GM10248 (cell line): ENCODE data around the gene CEP170B.
"Not testable (repeated sequence)": the region's sequence is repeated elsewhere in the genome, so short reads cannot be mapped to it uniquely, and the experiment has no call there.

Experiments
- CTCF ChIA-PET: fragments of 300-600 bp; sonication (Branson Sonifier 250); formaldehyde crosslinking; extraction: SDS; loops from one replicate; lab custom pipeline; 2021; ENCODE audit warnings: antibody characterized with exemption; lab: Yijun Ruan, JAX
- POLR2A ChIA-PET: fragments of 350-650 bp; sonication (Branson Sonifier 250); formaldehyde crosslinking; extraction: SDS; loops from one replicate; lab custom pipeline; 2020; ENCODE audit warnings: antibody characterized with exemption; lab: Yijun Ruan, JAX
- DNase-seq: peaks from one replicate; pipeline ENCODE4 v3.0.0; 2012; ENCODE audit errors: extremely low spot score
- TF ChIP-seq, protein P1 (sequence below): IDR thresholded peaks from 2 replicates; pipeline ENCODE4 v1.5.1; 2012; ENCODE audit warnings: mild to moderate bottlenecking, low read depth; ENCODE audit errors: extremely low read depth, missing control alignments, control extremely low read depth

CEP170B gene

DNA sequence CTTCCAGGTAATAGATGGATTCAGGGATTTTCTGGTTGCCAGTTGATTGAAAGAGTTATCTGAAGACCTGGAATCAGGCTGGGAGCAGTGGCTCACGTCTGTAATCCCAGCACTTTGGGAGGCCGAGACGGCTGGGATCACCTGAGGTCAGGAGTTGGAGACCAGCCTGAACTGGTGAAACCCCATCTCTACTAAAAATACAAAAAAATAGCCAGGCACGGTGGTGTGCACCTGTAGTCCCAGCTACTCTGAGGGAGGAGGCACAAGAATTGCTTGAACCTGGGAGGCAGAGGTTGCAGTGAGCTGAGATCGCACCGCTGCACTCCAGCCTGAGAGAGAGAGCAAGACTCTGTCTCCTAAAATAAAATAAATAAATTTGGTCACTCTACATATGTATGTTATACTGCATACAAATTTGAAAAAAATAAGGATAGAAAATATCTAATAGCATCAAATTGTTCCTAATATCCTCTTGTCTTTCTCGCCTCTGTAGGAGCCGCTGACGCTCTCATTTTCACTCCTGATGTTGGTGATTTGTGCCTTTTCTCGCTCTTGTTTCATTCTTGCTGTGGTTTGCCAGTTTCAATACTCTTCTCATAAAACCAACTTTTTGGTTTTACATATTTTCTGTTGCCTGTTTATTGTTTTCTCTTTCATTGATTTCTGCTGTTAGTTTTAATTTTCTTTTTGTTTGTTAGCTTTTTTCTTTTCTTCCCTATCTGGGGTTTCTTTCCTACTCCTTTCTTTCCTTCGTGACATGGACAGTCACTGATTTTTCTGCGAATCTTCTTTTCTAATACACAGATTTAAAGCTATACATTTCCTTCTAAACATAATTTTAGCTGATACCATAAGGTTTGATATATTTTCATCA, 35.8 kb downstream of the CEP170B start:
- TF ChIP-seq, protein P1, sequence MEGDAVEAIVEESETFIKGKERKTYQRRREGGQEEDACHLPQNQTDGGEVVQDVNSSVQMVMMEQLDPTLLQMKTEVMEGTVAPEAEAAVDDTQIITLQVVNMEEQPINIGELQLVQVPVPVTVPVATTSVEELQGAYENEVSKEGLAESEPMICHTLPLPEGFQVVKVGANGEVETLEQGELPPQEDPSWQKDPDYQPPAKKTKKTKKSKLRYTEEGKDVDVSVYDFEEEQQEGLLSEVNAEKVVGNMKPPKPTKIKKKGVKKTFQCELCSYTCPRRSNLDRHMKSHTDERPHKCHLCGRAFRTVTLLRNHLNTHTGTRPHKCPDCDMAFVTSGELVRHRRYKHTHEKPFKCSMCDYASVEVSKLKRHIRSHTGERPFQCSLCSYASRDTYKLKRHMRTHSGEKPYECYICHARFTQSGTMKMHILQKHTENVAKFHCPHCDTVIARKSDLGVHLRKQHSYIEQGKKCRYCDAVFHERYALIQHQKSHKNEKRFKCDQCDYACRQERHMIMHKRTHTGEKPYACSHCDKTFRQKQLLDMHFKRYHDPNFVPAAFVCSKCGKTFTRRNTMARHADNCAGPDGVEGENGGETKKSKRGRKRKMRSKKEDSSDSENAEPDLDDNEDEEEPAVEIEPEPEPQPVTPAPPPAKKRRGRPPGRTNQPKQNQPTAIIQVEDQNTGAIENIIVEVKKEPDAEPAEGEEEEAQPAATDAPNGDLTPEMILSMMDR: no peak
- no peak for DNase-seq
- ChIA-PET CTCF (interaction anchor here (1.1 to 1.8 kb wide), 4 partner anchors 20 to 145 kb away, joined by 3 to 5 read pairs (median 4); no protein-coding TSS in a partner anchor), POLR2A (no interaction called here)

DNA sequence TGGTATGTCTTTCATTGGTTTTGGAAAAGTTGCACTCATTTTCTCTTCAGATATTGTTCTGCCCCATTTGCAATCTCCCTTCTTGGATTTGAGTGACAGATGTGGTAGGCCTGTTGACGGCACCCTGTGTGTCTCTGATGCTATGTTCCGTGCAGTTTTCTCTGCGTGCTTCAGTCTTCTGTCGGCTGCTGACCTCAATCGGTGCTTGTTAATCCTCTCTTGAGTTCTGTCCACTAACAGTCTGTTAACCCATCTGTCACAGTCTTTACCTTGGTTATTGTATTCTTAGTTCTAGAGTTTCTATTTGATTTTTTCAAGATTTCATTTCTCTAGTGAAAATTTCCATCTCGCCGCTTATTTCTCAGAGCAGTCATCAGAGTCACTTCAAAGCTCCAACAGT, 38.9 kb downstream of the CEP170B start:
- TF ChIP-seq, protein P1: no peak
- CTCF ChIA-PET: no interaction called here
- DNase-seq: no peak
- POLR2A ChIA-PET: no interaction called here

DNA sequence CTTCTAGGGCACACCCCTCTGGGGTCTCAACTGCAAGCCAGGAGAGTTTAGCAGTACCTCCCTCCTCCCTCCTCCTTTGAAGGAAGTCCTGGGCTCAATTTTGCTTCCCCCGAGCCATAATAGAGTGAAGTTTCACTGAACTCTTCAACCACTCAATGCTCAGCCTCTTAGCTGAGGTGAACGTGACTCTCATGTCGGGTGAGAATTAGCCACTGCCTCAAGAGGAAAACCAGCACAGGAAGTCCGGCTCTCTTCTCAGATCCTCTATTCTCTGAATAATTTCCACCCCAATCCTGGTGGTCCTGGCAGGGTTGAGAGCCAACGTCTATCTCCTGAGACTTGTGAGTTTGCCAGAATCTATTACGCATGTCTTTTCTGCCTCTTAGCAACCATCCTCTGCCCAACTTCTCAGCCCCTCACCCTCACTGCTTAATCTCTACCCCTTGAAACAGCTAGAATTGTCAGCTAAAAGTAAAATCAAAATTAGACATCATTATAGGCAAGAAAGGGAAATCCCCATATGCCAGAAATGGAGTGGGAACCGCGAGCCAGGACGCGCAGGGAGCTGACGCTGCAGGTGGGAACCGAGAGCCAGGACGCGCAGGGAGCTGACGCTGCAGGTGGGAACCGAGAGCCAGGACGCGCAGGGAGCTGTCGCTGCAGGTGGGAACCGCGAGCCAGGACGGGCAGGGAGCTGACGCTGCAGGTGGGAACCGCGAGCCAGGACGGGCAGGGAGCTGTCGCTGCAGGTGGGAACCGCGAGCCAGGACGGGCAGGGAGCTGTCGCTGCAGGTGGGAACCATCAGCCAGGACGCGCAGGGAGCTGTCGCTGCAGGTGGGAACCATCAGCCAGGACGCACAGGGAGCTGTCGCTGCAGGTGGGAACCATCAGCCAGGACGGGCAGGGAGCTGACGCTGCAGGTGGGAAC, 39.8 kb downstream of the CEP170B start:
- POLR2A ChIA-PET, DNase-seq: not testable (repeated sequence)
- CTCF ChIA-PET: interaction anchor here (1.3 kb wide), 1 partner anchor 9 kb away, joined by 3 read pairs; no protein-coding TSS in a partner anchor

DNA sequence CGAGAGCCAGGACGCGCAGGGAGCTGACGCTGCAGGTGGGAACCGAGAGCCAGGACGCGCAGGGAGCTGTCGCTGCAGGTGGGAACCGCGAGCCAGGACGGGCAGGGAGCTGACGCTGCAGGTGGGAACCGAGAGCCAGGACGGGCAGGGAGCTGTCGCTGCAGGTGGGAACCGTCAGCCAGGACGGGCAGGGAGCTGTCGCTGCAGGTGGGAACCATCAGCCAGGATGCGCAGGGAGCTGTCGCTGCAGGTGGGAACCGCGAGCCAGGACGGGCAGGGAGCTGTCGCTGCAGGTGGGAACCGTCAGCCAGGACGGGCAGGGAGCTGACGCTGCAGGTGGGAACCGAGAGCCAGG, 40.5 kb downstream of the CEP170B start:
- POLR2A ChIA-PET, DNase-seq: not testable (repeated sequence)
- CTCF ChIA-PET: interaction anchor here (1.3 kb wide), 1 partner anchor 10 kb away, joined by 3 read pairs; no protein-coding TSS in a partner anchor

DNA sequence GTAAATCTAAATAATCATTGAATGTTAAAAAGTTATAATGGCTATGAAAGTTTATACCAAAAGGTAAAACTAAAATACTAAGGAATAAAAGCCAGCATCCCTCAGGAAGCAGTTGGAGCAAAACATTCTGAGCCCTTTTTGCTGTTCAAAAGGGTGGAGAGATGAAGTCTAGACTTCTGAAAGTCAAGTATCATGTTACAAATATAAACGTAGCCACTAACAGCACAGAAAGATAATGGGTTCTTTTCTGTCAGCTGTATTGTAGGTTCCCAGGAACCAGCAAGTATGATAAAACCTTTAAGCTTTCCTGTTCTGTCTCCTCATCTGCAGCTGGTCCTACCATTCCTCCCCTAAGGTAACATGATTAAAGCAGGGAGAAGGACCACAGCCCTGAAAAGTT, 43.2 kb downstream of the CEP170B start:
- TF ChIP-seq, protein P1: no peak
- CTCF ChIA-PET: interaction anchor here (1.0 to 1.7 kb wide), 3 partner anchors 10 to 27 kb away, joined by 3 to 6 read pairs (median 4); no protein-coding TSS in a partner anchor
- no peak for DNase-seq
- POLR2A ChIA-PET: no interaction called here

DNA sequence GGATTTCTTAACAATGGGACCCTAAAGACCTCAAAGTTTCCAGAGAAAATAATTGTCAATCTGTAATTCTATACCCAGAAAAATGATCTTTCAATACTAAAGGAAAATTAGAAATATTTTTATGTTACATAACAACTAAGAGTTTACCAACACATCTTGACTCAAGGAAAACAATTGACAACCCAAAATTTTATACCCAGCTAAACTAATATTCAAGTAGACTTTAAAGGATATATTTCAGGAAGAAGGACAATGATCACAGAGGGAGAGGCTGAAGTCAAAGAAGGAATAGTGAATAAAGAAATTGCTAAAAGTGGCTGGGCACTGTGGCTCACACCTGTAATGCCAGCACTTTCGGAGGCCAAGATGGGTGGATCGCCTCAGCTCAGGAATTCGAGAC, 47.0 kb downstream of the CEP170B start:
- POLR2A ChIA-PET: no interaction called here
- TF ChIP-seq, protein P1: no peak
- CTCF ChIA-PET: no interaction called here
- no peak for DNase-seq

DNA sequence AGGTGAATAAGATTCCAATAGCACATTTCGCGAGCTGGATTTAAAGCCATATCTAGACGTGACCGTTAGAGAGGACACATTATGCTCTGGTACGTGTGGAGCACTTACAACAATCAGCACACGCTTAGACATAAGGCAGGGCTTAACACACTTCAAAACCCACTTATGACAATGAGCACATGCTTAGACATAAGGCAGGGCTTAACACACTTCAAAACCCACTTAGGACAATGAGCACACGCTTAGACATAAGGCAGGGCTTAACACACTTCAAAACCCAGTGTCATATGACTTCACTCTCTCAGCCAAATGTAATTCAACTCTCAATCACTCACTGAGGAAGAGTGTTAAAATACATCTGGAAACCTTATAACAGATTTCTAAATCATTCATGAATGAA, 48.4 kb downstream of the CEP170B start:
- DNase-seq: no peak
- TF ChIP-seq, protein P1: no peak
- ChIA-PET POLR2A (no interaction called here), CTCF (interaction anchor here (1.5 kb wide), 1 partner anchor 20 kb away, joined by 3 read pairs; no protein-coding TSS in a partner anchor)
